HTR-8/SVneo (cell line): ENCODE measurements around the gene KLF9.

Experiments
- DNase-seq: peaks from one replicate; pipeline ENCODE4 v3.0.0; 2011; ENCODE audit warnings: low spot score, mixed read lengths; ENCODE audit not compliant: insufficient read length
- FAIRE-seq: peaks from 2 replicates; lab custom pipeline; 2011; peaks lifted over from hg19 to GRCh38; lab: Jason Lieb, UNC

The KLF9 gene

DNA sequence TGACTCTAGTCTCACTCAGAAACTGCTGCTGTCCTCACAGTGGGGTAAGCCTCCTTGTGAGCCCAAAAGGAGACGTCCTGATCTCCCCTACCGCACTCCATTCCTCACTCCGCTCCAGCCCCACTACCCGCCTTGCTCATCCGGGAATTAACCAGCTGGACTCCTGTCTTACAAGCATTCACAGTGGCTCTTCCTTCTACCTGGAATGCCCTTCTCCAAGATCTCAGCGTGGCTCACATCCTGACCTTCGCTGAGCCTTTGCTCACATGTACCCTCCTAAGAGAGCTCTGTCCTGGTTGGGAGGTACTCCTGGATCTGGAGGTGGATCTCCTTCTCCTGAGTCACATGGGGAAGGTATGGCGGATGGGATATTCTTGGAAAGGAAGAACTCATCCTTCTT lies 10.7 kb upstream of the KLF9 start:
- DNase-seq: no peak
- no peak for FAIRE-seq

DNA sequence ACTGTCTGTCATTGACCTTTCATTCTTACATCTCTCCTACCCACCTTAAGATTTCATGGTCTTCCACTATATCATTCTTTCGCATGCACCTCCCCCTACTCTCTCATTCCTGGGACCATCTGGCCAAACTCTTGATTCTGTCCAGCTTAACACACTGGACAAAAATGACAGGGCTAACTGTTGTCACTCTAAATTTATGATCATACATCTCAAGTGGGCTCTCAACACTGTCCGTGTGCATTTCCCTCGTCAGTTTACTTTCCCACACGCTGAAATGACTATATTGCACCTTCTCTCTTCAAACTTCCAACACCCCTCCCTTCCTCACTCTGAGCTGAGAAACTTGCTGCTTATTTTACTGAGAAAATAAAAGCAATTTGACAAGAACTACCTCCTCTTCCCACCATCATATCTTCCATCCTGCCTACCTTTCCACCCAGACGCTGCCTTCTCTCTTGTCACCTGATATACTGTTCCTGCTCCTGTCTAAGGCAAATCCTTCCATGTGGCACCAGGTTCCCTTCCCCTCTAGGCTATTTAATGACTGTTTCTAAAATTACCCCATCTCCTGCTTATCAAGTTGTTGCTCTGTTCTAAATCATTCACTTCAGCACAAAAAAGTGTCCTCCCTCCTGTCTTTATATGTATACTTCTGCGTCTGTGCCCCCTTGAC lies 8.1 kb upstream of the KLF9 start:
- DNase-seq: no peak
- no peak for FAIRE-seq

DNA sequence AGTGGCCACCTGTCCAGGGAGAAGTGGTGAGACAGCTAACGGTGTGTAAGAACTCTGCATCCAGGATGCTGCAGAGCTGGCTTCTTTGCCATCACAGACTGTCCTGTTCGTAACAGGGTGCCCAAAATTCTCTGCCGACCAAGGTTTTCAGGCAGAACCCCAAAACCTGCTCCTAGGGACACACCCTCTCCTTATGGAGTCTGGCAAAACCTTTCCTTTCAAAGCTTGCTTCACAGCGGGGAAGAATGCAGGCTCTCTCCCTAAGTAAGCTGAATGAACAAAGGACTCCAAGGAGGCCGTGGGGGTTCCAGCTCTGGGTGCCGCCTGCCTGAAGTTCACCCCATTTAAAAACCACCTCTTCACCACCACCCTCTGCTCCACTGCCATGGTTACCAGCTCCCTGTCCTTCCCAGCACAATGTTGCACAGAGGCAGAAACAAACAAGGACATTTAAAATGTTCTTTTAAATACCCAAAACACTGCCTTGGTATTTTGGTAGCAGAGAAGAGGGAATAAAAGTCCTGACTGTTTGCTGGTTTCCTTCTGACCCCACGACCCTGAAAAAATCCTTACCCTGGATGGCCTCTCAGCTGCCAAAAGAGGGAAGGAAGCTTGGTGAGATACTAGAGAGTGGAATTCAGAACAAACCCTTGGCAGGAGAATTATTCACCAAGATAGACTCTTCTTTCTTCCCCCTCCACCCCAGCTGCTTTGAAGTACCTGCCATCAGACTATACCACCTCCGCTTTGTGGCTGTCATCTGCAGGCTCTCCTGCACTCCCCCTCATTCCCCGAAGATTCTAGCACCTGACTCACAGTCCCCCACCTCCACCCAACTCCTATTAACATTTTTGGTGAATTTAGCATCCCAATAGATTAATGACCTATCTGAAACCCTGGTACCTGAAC lies 7.1 kb upstream of the KLF9 start:
- FAIRE-seq: no peak
- DNase-seq: no peak

DNA sequence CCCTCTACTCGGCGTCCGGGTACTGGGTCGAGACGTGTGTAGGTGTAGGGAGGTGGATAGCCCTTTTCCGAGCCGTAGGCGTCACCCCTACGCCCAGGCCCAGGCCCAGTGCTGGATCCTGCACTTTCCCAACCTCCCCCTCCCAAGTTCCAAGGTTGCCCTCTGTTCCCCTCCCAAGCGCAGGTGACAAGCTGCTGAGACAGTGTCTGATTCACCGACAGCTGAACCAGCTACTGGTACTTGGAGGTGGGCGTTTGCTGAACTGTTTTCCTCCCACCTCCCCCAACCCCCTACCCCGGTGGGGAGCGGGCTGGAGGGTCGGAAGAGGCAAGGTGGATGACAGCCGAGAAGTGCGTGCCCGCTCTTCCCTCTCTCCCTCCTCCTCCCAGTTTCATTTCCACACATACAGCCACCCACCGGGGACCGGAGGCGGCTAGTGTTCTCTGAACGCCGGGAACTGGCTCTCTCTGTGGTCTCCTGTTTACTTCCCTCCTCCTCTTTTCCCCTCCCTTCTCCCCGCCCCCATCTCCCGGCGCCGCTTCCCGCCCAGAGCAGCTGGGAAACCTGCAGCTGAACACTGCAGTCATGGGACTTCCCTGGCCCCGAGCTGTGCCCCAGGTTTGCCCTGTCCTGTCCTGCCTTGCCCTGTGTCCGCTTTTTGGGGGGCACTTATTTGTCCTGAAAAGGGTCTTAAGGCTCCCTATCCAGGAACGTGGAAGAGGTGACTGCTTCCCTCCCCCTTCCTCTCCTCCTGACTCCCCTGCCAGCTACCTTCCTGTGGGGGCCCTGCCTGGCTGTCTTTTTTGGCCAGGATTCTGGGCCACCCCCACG lies 6.2 kb upstream of the KLF9 start:
- DNase-seq (peak; percentile 81), FAIRE-seq (peak; percentile 72)

DNA sequence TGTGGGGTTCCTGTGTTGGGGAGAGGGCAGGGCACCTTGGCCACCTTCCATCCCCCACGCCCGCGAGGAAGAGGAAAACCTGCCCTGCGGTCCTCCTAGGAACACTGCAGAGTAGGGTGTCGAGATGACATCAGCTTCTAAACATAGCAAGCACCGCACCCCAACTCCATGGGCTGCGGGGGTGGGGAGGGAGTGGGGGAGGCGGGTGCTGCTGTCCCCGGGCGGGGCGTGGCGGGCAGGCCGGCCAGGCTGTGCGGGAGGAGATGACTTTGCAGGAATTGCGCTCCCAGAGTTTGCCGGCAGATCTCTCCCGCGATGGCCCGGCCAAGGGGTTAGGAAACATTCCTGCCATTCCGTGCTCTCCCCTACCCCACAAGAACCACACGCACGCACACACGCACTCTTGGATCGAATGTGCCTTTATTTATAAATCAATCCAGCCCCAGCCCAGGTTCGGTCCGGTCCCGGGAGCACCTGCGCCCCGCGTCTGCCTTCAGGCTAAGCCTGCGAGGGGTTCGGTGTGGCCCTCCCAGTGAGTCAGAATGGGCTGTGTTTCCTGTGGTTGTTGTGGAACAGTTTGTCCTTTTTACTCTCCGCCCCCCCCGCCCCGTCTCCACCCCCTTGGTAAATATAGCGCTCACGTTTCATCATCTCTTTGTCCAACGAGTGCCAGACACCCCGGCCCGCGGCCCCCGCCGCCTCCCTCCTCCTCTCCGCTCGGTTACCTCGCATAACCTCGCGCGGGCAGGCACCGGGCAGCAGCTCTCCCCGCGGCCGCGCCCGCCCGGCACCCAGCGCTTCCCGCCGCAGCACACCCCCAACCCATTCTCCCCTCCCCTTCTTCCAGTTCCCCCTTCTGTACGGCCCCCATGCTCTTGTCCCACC lies 5.3 kb upstream of the KLF9 start:
- DNase-seq (peak; percentile 76), FAIRE-seq (peak; percentile 82)

DNA sequence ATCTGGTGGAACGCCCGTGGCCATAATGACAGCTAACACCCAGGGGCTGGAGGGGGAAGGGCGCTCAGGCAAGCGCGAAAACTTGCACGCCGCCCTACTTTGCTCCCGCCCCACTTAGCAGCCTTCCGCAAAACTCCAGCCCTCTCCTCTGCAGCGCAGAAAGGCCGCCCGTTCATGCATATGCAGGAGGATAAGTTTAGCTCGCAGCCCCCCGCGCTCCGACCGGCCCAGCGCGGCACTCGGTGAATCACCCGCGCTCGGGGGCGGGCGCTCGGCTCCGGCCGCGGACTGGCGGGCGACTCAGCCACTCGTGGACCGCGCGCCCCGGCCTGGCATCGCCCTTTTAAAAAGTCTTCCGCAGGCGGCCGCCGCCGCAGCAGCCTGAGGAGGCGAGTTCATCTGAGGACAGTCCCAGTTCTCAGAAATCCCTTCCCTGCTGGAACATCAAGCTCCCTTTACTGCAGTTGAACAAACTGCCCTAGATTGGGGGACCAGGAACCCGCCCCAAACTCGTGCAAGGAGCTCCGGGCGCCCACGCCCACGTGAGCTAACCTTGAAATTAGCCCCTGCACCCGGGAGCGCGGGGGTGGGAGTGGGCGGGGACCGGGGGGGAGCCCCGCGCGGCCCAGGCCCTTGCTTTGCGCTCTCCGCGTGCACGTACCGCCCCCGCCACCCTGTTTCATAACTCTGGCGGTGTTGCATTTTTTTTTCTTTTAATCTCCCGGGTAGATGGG lies 4.5 kb upstream of the KLF9 start:
- FAIRE-seq: no peak
- no peak for DNase-seq

DNA sequence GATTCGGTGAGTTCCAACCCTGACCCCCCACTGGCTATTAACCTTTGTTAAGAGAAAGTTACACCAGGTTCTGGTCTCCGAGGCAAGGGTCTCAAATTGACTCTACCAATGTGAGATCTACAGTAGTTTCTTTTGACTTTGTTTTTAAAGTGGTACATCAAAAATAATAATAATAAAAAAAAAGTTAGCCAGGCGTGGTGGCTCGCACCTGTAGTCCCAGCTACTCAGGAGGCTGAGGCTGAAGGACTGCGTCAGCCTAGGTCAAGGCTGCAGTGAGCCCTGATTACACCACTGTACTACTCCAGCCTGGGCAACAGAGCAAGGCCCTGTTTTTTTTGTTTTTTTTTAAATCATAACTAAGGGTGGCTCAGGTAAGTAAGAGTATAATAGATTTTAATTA lies 1.0 kb upstream of the KLF9 start:
- no peak for FAIRE-seq

DNA sequence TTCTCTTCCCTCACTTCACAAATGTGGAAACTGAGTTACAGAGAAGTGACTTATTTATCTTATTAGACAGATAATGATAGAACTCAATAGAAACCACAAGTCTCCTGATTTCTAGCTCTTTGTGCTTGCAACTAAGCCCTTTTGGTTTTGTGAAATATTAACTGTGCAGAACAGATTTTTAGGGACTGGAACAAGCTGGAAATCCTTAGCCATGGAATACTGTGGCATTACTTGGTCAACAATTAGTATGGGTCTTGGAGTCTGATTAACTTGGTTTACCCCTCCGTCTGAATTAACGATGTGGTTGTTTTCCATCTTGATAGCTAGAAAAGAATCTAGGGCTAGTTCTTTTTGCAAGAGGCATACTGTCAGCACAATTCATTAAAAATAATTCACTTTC lies 584 bp upstream of the KLF9 start:
- DNase-seq: no peak
- FAIRE-seq: no peak

More for the DNA sequence above, 1.0 kb upstream of the KLF9 start:
- DNase-seq: no peak

DNA sequence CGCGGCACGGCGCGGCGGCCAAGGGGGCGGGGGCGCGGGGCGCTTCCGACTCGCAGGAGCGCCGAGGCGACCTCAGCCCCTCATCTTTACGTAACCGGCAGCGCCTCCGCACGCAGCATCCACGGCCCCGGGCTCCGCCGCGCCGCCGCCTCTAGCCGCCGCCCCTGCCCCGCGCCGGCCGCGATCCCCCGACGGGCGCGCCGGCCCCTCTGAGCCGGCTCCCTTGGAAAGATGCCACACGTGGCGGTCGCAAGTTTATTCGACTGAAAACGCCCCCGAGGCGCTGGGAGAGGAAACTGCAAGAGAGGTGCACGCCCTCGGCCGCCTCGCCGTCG lies 1.0 kb downstream of the KLF9 start:
- DNase-seq (no peak), FAIRE-seq (no peak)

DNA sequence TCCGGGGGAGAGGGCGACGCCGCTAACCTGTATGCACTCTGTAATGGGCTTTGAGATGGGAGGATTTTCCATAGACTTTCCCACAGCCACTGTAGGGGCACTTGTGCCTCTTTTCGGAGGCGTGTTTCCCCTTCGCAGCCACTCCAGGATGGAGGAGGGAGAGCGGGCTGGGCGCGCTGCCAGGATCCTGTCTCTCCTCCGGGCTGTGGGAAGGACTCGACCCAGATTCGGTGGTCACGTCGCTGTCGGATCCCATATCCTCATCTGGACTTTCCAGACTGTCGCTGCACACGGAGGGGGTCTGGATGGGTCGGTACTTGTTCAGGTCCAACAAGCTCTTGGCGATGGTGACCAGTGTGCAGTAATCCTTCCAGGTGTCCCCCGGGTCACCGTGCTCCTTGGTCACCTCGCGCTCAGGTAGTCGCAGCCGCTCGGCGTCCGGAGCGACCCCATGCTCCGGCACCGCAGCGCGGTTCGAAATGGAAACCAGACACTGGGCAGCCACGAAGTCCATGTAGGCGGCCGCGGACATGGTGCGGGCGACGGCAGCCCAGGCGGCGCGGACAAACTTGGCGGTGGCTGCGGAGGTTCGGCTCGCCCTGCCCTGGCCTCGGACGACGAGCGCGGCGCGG lies 1.5 kb downstream of the KLF9 start:
- DNase-seq (no peak), FAIRE-seq (no peak)

DNA sequence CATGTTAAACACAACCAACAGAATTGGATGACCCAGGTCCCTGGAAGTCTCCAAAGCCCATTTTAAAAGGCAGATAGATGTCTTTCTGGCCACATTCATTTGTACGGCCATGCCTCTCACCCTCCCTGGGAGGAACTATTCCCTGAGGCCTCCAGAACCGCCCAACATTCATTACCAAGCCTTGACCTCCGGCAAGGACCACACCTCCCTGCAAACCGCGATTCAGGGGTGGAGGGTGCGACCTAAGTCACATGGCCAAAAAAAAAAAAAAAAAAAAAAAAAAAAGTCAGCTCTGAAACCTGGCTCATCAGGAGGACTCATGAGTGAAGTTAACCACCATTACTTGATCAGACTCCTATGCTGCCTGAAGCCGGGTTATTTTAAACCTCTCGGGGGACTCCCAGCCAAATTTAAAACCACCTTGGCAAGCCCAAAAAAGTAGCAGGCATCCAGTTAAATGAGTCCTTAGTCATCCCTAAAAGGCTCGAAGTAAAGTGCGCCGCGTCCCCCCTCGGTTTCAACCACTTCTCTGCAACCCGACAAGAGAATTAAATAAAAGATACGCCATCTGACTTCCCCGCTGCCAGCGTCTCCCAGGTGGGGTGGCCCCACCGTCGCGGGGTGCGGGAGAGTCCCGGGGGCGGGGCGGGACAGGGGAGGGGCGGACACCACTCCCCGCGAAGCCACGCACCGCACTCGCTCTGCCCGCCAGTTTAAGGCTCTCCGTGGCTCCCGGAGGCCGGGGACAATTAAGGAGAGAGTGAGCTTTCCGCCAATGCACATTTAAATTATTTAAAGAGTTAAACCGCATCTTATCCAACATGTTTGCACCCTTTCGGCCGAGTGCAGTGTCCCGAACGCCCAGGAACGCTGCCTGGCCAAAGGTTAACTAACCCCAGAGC lies 2.3 kb downstream of the KLF9 start:
- FAIRE-seq (no peak), DNase-seq (peak; percentile 53)

DNA sequence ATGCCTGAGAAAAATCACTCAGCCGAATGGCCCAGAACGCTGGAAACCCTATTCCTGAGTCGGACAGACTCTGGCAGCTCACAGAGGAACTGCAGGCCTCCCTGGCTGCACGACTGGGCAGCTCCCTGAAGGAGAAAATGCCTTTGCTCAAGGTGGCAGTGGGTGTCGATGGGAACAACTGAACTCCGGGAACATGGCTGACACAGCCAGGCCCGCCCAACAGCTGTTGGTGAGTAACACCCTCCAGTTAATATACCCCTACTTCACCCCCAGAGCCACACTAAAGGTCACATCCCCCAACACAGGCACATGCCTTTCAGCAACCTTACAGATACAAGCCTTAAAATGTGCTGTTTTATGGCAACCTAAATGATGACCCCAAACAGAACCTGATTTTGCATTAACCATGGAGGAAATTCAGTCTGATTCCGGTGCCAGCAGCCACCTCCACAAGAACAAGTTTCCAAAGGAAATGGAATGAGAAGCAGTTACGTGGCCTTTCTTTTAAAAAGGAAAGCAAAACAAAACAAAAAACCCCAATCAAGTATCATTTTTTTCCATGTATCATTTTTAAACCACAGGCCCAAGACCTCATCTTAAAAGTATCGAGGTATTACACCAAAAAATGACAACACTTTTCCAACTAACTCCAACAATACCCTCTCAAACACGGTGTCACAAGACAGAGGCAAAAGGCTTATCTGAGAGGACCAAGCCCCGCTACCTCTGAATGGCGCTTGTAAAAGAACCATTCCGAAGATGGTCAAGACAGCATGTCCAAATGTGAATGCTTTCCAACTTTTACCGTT lies 3.1 kb downstream of the KLF9 start:
- FAIRE-seq (no peak), DNase-seq (no peak)

DNA sequence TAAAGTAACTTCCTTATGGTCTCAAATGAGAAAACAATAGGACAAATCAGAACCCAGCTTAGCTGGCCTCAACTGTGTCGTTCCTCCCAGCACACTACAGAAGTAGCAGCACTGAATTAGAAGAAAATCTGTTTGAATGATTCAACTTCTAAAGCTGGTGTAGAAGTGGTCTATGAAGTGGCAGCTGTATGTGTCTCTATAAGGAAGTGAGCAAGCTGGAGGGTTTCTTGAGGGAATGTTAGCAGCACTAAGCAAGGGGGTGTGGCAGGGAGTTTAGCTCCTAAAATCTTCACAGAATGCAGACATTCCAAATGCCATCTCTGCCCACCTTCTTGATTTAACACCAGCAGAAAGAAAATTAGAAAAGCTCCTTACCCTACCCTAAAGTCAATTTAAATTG lies 4.1 kb downstream of the KLF9 start:
- DNase-seq (no peak), FAIRE-seq (no peak)

DNA sequence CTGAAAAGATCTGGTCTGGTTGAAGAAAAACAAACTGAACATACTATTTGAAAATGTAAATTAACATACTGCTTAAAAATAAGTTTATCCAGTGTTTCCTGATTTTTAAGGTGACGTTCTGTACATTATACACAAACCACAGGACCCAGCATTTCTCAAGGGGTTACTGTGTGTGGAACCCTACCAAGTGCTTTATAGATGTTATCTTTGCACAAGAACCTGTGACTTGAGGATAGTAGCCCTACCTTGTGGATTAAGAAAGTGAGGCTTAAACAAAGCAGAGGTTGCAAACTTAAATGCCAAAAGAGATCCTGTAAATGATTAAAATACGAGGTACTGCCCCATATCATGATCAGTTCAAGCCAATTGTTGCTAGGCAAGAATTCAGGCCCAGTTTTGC lies 4.7 kb downstream of the KLF9 start:
- FAIRE-seq (no peak), DNase-seq (no peak)

DNA sequence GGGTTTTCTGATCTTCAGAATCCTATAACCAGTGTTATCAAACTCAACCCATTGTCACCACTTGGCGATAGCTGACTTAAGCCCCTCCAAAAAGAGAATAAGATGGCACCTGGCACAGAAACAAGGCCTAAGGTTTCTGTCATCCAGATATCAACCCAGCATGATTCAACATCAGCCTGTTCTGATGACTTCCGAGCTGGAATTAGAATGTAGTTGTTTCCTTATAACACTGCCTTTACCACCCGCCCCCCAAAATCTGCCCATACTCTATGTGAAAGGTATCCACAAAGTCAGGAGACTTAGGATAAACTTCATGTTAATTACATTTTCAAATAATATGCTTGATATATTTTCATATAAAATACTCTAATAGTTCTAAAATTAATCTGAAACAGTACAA lies 5.2 kb downstream of the KLF9 start:
- no peak for DNase-seq
- no peak for FAIRE-seq

DNA sequence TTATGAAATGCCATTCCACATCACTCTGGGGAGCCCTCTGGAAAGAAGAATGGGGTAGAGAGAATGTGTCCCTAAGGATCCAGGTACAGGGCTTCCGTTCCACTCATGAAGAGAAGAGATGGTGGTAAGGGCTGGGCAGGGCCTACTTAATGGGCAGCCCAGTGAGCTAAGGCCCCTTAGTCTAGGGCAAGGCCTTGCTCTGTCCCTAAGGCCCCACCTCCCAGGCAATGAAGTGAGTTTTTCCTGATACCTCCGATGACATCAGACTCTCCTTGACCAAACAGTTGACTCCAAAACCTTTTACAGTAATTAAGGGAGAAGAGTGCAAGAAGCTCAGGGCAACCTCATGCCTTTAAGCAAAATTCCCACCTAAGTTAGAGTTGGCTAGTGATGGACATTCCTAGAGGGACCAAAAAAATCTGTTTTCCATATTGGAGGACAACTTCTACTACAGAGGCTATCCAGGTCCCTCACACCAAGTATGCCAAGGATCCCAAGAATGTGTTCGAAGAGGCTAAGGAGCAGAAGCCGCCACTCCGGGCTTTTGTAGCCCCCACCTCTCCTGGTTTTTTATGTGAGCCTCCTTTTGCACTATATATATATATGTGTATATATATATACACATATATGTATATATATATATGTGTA lies 5.9 kb downstream of the KLF9 start:
- DNase-seq (no peak), FAIRE-seq (no peak)

DNA sequence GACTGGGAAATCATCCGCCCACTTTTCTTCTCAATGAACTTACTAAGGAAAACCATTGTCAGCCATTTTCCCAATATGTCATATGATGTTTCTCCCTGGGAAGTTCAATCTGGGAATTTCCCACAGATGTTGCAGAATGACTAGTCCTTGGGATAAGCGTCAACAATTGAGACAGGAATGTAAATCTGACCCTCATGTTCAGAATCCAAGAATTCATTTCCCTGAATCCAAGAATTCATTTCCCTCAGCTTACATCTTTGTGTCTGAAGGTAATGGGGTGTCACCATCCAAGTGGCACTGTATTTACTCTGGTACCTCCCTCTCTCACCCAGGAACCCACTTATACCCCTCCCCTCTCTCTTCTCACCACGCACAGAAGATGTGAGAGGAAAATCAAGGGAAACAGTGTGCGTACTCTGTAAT lies 7.4 kb downstream of the KLF9 start:
- FAIRE-seq (no peak), DNase-seq (no peak)
